A549 (cell line): ENCODE measurements around the gene SCYGR3. TPM values are rescaled to one million over a fixed set of nuclear protein-coding genes. Genes with fewer than 3 reads are reported as not detected.

Experiments
- ATAC-seq, 2 experiments: fragments of 200-7000 bp in 1 of 2; fragments of >200 bp in 1 of 2; cut with Nextera tagmentation in 1 of 2; cut with Tn5 transposase in 1 of 2; 3 replicates each; pipeline versions ENCODE4 v1.8.0 to v1.9.1; 2018 to 2020; ENCODE audit warnings: mild to moderate bottlenecking in 1 of 2, moderate library complexity in 1 of 2
- CTCF ChIA-PET: fragments of 300-600 bp; sonication (Branson Sonifier 250); formaldehyde crosslinking; extraction: SDS; loops from one replicate; lab custom pipeline; 2021; ENCODE audit warnings: antibody characterized with exemption, inconsistent platforms; lab: Yijun Ruan, JAX
- POLR2A ChIA-PET: fragments of 350-600 bp; formaldehyde crosslinking; extraction: SDS; loops from one replicate; lab custom pipeline; 2021; ENCODE audit warnings: antibody characterized with exemption, inconsistent platforms; lab: Yijun Ruan, JAX
- DNase-seq, 2 experiments: peaks; one replicate each; pipeline versions ENCODE4 v3.0.0 to v3.0.0-alpha.2; 2011 to 2016; ENCODE audit warnings: low read depth in 1 of 2, low spot score in 1 of 2
- FAIRE-seq: peaks from 2 replicates; lab custom pipeline; 2011; peaks lifted over from hg19 to GRCh38; lab: Jason Lieb, UNC
- H3K27ac ChIP-seq, 2 experiments: fragments of >200 bp; sonication (Bioruptor Twin); formaldehyde crosslinking; 3 replicates each; pipeline ENCODE4 v1.5.1; 2016 to 2017
- H3K4me1 ChIP-seq: fragments of >200 bp; sonication (Bioruptor Twin); formaldehyde crosslinking; 3 replicates; pipeline ENCODE4 v1.6.1; 2016
- H3K4me2 ChIP-seq: fragments of >200 bp; sonication (Bioruptor Twin); formaldehyde crosslinking; 3 replicates; pipeline ENCODE4 v1.6.1; 2016
- H3K4me3 ChIP-seq: fragments of >200 bp; sonication (Bioruptor Twin); formaldehyde crosslinking; 3 replicates; pipeline ENCODE4 v1.5.1; 2016
- H3K9me3 ChIP-seq: fragments of >200 bp; sonication (Bioruptor Twin); formaldehyde crosslinking; 3 replicates; pipeline ENCODE4 v1.6.1; 2016
- ATOH8 ChIP-seq: fragments of 250-450 bp; sonication (Bioruptor Pico); IDR thresholded peaks from 2 replicates; pipeline ENCODE4 v1.5.0; 2020; ENCODE audit warnings: low read depth, mild to moderate bottlenecking, moderate library complexity
- CBX2 ChIP-seq: fragments of 200-600 bp; sonication (generic); IDR thresholded peaks from 2 replicates; pipeline ENCODE4 v1.6.1; 2016; ENCODE audit warnings: low read depth, mild to moderate bottlenecking, borderline replicate concordance
- CHD2 ChIP-seq: fragments of 150-350 bp; IDR thresholded peaks from 2 replicates; pipeline ENCODE4 v1.6.1; 2014; ENCODE audit warnings: low read length; ENCODE audit not compliant: partially characterized antibody
- CHD4 ChIP-seq: fragments of 200-600 bp; sonication (generic); IDR thresholded peaks from 2 replicates; pipeline ENCODE4 v1.6.1; 2016; ENCODE audit warnings: antibody characterized with exemption, mild to moderate bottlenecking, borderline replicate concordance
- EHF ChIP-seq: fragments of 250-450 bp; sonication (Bioruptor Pico); IDR thresholded peaks from 2 replicates; pipeline ENCODE4 v1.5.0; 2020; ENCODE audit warnings: mild to moderate bottlenecking
- EHMT2 ChIP-seq: fragments of 200-600 bp; sonication (generic); IDR thresholded peaks from 2 replicates; pipeline ENCODE4 v1.6.1; 2016; ENCODE audit warnings: antibody characterized with exemption, low read depth, mild to moderate bottlenecking, moderate library complexity
- FOSB ChIP-seq: fragments of 250-450 bp; sonication (Bioruptor Pico); IDR thresholded peaks from 2 replicates; pipeline ENCODE4 v1.5.0; 2020; ENCODE audit warnings: mild to moderate bottlenecking, moderate library complexity
- FOSL2 ChIP-seq, 2 experiments: fragments of 450-650 bp in 1 of 2; fragments of >200 bp in 1 of 2; sonication (Bioruptor Twin) in 1 of 2; formaldehyde crosslinking; IDR thresholded peaks; 2 replicates each; pipeline versions ENCODE4 v1.5.0 to v1.6.1; 2016 to 2020; ENCODE audit warnings: mild to moderate bottlenecking in 1 of 2, moderate library complexity in 1 of 2
- HDAC2 ChIP-seq: fragments of 200-600 bp; sonication (generic); IDR thresholded peaks from 2 replicates; pipeline ENCODE4 v1.6.1; 2016
- HOXB5 ChIP-seq: fragments of 250-450 bp; sonication (Bioruptor Pico); IDR thresholded peaks from 2 replicates; pipeline ENCODE4 v1.5.0; 2020; ENCODE audit warnings: mild to moderate bottlenecking, moderate library complexity
- MAX ChIP-seq: IDR thresholded peaks from 2 replicates; pipeline ENCODE4 v1.6.1; 2012
- MYC ChIP-seq: IDR thresholded peaks from 2 replicates; pipeline ENCODE4 v1.6.1; 2012; ENCODE audit warnings: mild to moderate bottlenecking, inconsistent platforms, low read length, improper control_type of control experiment, borderline replicate concordance
- NR3C1 ChIP-seq: fragments of >200 bp; sonication (Bioruptor Twin); formaldehyde crosslinking; IDR thresholded peaks from 3 replicates; pipeline ENCODE4 v1.6.1; 2017
- PBX3 ChIP-seq: IDR thresholded peaks from 2 replicates; pipeline ENCODE4 v1.6.1; 2012
- PHF8 ChIP-seq: fragments of 200-600 bp; sonication (generic); IDR thresholded peaks from 2 replicates; pipeline ENCODE4 v1.6.1; 2016; ENCODE audit warnings: low read depth, mild to moderate bottlenecking, antibody characterized with exemption, moderate library complexity, borderline replicate concordance
- POLR2AphosphoS2 ChIP-seq: conservative IDR thresholded peaks from 2 replicates; pipeline ENCODE4 v1.6.1; 2012; ENCODE audit warnings: low read length, improper control_type of control experiment, inconsistent platforms
- RAD21 ChIP-seq, 2 experiments: fragments of >200 bp in 1 of 2; sonication (Bioruptor Twin) in 1 of 2; formaldehyde crosslinking in 1 of 2; IDR thresholded peaks in 1 of 2; conservative IDR thresholded peaks in 1 of 2; 2 replicates in 1 of 2; 3 replicates in 1 of 2; pipeline ENCODE4 v1.6.1; 2012 to 2018; ENCODE audit warnings: inconsistent platforms in 1 of 2
- TFCP2L1 ChIP-seq: fragments of 250-450 bp; sonication (Bioruptor Pico); IDR thresholded peaks from 2 replicates; pipeline ENCODE4 v1.5.0; 2021; ENCODE audit warnings: mild to moderate bottlenecking
- TP53 ChIP-seq: fragments of 250-450 bp; sonication (Bioruptor Pico); IDR thresholded peaks from 2 replicates; pipeline ENCODE4 v1.5.0; 2021; ENCODE audit warnings: mild to moderate bottlenecking, moderate library complexity
- ZC3H11A ChIP-seq: fragments of 450-650 bp; IDR thresholded peaks from 2 replicates; pipeline ENCODE4 v1.6.1; 2014; ENCODE audit warnings: antibody characterized with exemption, mild to moderate bottlenecking
- ZNF302 ChIP-seq: fragments of 250-450 bp; sonication (Bioruptor Pico); IDR thresholded peaks from 2 replicates; pipeline ENCODE4 v1.9.0; 2021; ENCODE audit warnings: inconsistent platforms, mild to moderate bottlenecking, moderate library complexity
- WGBS: methylation state at CpG from one replicate; pipeline ENCODE4 v1.1.6; 2017; ENCODE audit errors: missing lambda C conversion rate; 5-methylcytosine and 5-hydroxymethylcytosine counted together
- polyA plus RNA-seq, 4 experiments: library from polyadenylated mRNA; depleted of rRNA in 3 of 4; stranded (reverse); fragments of >200 nt; fragmentation: RNase III in 1 of 4; extraction: RNeasy Plus Mini Kit Qiagen cat#74134 plus additional on column Dnase treatment in 1 of 4; gene quantifications; 2 replicates in 3 of 4; 3 replicates in 1 of 4; pipeline ENCODE4 v1.2.3, GENCODE V29; 2011 to 2017
- TF ChIP-seq, protein P1 (sequence below): fragments of 250-450 bp; sonication (Bioruptor Pico); IDR thresholded peaks from 2 replicates; pipeline ENCODE4 v1.5.0; 2021; ENCODE audit warnings: mild to moderate bottlenecking, moderate library complexity, borderline replicate concordance
- TF ChIP-seq, protein P2 (sequence below): fragments of 200-600 bp; sonication (generic); IDR thresholded peaks from 2 replicates; pipeline ENCODE4 v1.6.1; 2016; ENCODE audit warnings: antibody characterized with exemption, mild to moderate bottlenecking, moderate library complexity

The SCYGR3 gene
- polyA plus RNA-seq, 2 of the 4 experiments (the other 2 are of a cell fraction), result not detected

- TF ChIP-seq, protein P1, sequence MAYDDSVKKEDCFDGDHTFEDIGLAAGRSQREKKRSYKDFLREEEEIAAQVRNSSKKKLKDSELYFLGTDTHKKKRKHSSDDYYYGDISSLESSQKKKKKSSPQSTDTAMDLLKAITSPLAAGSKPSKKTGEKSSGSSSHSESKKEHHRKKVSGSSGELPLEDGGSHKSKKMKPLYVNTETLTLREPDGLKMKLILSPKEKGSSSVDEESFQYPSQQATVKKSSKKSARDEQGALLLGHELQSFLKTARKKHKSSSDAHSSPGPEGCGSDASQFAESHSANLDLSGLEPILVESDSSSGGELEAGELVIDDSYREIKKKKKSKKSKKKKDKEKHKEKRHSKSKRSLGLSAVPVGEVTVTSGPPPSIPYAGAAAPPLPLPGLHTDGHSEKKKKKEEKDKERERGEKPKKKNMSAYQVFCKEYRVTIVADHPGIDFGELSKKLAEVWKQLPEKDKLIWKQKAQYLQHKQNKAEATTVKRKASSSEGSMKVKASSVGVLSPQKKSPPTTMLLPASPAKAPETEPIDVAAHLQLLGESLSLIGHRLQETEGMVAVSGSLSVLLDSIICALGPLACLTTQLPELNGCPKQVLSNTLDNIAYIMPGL, result no peak
- no peak for TF ChIP-seq CHD2
- no peak for TF ChIP-seq CHD4
- no peak for TF ChIP-seq TP53 (CRISPR knock-in tag)
Observed at GRCh38 chr2:227578642-227579041, 36.0 kb downstream of the SCYGR3 start (continued).

DNA sequence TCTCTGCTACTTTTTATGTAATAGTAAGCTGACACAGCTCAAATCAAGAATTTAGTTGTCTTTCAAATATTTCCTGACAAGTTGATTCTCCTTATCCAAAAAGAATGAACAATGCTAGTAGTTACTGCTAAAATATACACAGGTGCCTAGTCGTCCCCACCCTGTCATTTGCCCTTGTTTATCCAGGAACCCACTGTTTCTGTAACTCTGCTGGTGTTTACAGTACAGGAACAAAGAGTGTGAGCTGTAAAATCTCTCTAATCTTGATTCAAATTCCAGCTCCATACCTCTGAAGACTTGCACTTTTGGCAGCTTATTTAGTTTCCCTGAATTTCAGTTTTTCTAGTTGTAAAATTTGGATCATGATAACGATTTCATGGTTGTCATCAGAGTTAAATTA, 37.1 kb downstream of the SCYGR3 start:
- Histone ChIP-seq H3K9me3 (peaks cover 6% of the 10 kb centered on the region), H3K4me1 (peaks cover 14% of the 10 kb centered on the region), H3K4me2 (no peak overlapping the region), H3K4me3 (no peak overlapping the region), H3K27ac (0 out of 6 replicates have a peak overlapping the region, but pooled peaks of 1 of the 2 experiments have one; percentile 6)
- peak; percentile 39 for FAIRE-seq
- no peak for DNase-seq
- POLR2A ChIA-PET, result interaction anchor here (0.6 kb wide), 1 partner anchor 184 kb away, joined by 3 read pairs; no protein-coding TSS in a partner anchor
- no peak for ATAC-seq
- WGBS, result 34% methylated on average over 2 of the region's 2 CpGs
- TF ChIP-seq PBX3 (no peak), NR3C1 (no peak), RAD21 (conservative IDR thresholded peaks at IDR 0.05 in 1 of 2, IDR thresholded peaks at IDR 0.05 in 1 of 2) (no peak), PHF8 (no peak), EHMT2 (no peak), ATOH8 (CRISPR knock-in tag) (no peak), CBX2 (no peak), MAX (no peak), ZC3H11A (no peak), EHF (no peak), TFCP2L1 (no peak), HDAC2 (no peak), POLR2AphosphoS2 (no peak), FOSL2 (IDR thresholded peaks at IDR 0.05) (no peak), FOSL2 (CRISPR knock-in tag; IDR thresholded peaks at IDR 0.05) (no peak), HOXB5 (CRISPR knock-in tag) (no peak), MYC (no peak), FOSB (no peak), ZNF302 (no peak)
- TF ChIP-seq, protein P2, sequence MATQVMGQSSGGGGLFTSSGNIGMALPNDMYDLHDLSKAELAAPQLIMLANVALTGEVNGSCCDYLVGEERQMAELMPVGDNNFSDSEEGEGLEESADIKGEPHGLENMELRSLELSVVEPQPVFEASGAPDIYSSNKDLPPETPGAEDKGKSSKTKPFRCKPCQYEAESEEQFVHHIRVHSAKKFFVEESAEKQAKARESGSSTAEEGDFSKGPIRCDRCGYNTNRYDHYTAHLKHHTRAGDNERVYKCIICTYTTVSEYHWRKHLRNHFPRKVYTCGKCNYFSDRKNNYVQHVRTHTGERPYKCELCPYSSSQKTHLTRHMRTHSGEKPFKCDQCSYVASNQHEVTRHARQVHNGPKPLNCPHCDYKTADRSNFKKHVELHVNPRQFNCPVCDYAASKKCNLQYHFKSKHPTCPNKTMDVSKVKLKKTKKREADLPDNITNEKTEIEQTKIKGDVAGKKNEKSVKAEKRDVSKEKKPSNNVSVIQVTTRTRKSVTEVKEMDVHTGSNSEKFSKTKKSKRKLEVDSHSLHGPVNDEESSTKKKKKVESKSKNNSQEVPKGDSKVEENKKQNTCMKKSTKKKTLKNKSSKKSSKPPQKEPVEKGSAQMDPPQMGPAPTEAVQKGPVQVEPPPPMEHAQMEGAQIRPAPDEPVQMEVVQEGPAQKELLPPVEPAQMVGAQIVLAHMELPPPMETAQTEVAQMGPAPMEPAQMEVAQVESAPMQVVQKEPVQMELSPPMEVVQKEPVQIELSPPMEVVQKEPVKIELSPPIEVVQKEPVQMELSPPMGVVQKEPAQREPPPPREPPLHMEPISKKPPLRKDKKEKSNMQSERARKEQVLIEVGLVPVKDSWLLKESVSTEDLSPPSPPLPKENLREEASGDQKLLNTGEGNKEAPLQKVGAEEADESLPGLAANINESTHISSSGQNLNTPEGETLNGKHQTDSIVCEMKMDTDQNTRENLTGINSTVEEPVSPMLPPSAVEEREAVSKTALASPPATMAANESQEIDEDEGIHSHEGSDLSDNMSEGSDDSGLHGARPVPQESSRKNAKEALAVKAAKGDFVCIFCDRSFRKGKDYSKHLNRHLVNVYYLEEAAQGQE, result no peak
- TF ChIP-seq, all 56 proteins: peak for 0
- CTCF ChIA-PET, result interaction anchor here (0.9 to 1.3 kb wide), 4 partner anchors 10 to 170 kb away, joined by 3 to 4 read pairs (median 3); no protein-coding TSS in a partner anchor
